A549 (cell line): ENCODE data around the gene CAPS2. TPM values are rescaled to one million over a fixed set of nuclear protein-coding genes. Genes with fewer than 3 reads are reported as not detected.

Experiments used
- ATAC-seq, 2 experiments: fragments of 200-7000 bp in 1 of 2; fragments of >200 bp in 1 of 2; cut with Nextera tagmentation in 1 of 2; cut with Tn5 transposase in 1 of 2; 3 replicates each; pipeline versions ENCODE4 v1.8.0 to v1.9.1; 2018 to 2020; ENCODE audit warnings: mild to moderate bottlenecking in 1 of 2, moderate library complexity in 1 of 2
- CTCF ChIA-PET: fragments of 300-600 bp; sonication (Branson Sonifier 250); formaldehyde crosslinking; extraction: SDS; loops from one replicate; lab custom pipeline; 2021; ENCODE audit warnings: antibody characterized with exemption, inconsistent platforms; lab: Yijun Ruan, JAX
- POLR2A ChIA-PET: fragments of 350-600 bp; formaldehyde crosslinking; extraction: SDS; loops from one replicate; lab custom pipeline; 2021; ENCODE audit warnings: antibody characterized with exemption, inconsistent platforms; lab: Yijun Ruan, JAX
- DNase-seq, 2 experiments: peaks; one replicate each; pipeline versions ENCODE4 v3.0.0 to v3.0.0-alpha.2; 2011 to 2016; ENCODE audit warnings: low read depth in 1 of 2, low spot score in 1 of 2
- FAIRE-seq: peaks from 2 replicates; lab custom pipeline; 2011; peaks lifted over from hg19 to GRCh38; lab: Jason Lieb, UNC
- H3K27ac ChIP-seq, 2 experiments: fragments of >200 bp; sonication (Bioruptor Twin); formaldehyde crosslinking; 3 replicates each; pipeline ENCODE4 v1.5.1; 2016 to 2017
- H3K4me1 ChIP-seq: fragments of >200 bp; sonication (Bioruptor Twin); formaldehyde crosslinking; 3 replicates; pipeline ENCODE4 v1.6.1; 2016
- H3K4me2 ChIP-seq: fragments of >200 bp; sonication (Bioruptor Twin); formaldehyde crosslinking; 3 replicates; pipeline ENCODE4 v1.6.1; 2016
- H3K4me3 ChIP-seq: fragments of >200 bp; sonication (Bioruptor Twin); formaldehyde crosslinking; 3 replicates; pipeline ENCODE4 v1.5.1; 2016
- H3K9me3 ChIP-seq: fragments of >200 bp; sonication (Bioruptor Twin); formaldehyde crosslinking; 3 replicates; pipeline ENCODE4 v1.6.1; 2016
- BCL3 ChIP-seq: fragments of >200 bp; sonication (Bioruptor Twin); formaldehyde crosslinking; IDR thresholded peaks from 3 replicates; pipeline ENCODE4 v1.6.1; 2016
- BHLHE40 ChIP-seq: IDR thresholded peaks from 2 replicates; pipeline ENCODE4 v1.6.1; 2012; ENCODE audit warnings: low read depth, low read length, inconsistent platforms
- CBX8 ChIP-seq: fragments of 200-600 bp; sonication (generic); IDR thresholded peaks from 2 replicates; pipeline ENCODE4 v1.6.1; 2016
- CEBPB ChIP-seq, 2 experiments: fragments of >200 bp in 1 of 2; sonication (Bioruptor Twin) in 1 of 2; formaldehyde crosslinking in 1 of 2; IDR thresholded peaks; 2 replicates each; pipeline ENCODE4 v1.6.1; 2012 to 2016
- CHD2 ChIP-seq: fragments of 150-350 bp; IDR thresholded peaks from 2 replicates; pipeline ENCODE4 v1.6.1; 2014; ENCODE audit warnings: low read length; ENCODE audit not compliant: partially characterized antibody
- CHD4 ChIP-seq: fragments of 200-600 bp; sonication (generic); IDR thresholded peaks from 2 replicates; pipeline ENCODE4 v1.6.1; 2016; ENCODE audit warnings: antibody characterized with exemption, mild to moderate bottlenecking, borderline replicate concordance
- CTCF ChIP-seq: fragments of >200 bp; sonication (Bioruptor Twin); formaldehyde crosslinking; IDR thresholded peaks from 3 replicates; pipeline ENCODE4 v1.5.1; 2016
- E2F6 ChIP-seq: IDR thresholded peaks from 2 replicates; pipeline ENCODE4 v1.6.1; 2012; ENCODE audit warnings: low read depth, borderline replicate concordance
- EP300 ChIP-seq, 2 experiments: fragments of >200 bp; sonication (Bioruptor Twin); formaldehyde crosslinking; IDR thresholded peaks; 2 replicates in 1 of 2; 3 replicates in 1 of 2; pipeline ENCODE4 v1.6.1; 2016 to 2017
- ESRRA ChIP-seq: fragments of 150-350 bp; IDR thresholded peaks from 2 replicates; pipeline ENCODE4 v1.6.1; 2014; ENCODE audit warnings: mild to moderate bottlenecking, low read length, borderline replicate concordance
- GATA3 ChIP-seq: IDR thresholded peaks from 2 replicates; pipeline ENCODE4 v1.6.1; 2012; ENCODE audit warnings: borderline replicate concordance
- HES2 ChIP-seq: fragments of >200 bp; sonication (Bioruptor Twin); formaldehyde crosslinking; IDR thresholded peaks from 2 replicates; pipeline ENCODE4 v1.6.1; 2016
- HOXA7 ChIP-seq: fragments of 250-450 bp; sonication (Bioruptor Pico); IDR thresholded peaks from 2 replicates; pipeline ENCODE4 v1.5.0; 2020; ENCODE audit warnings: mild to moderate bottlenecking, moderate library complexity
- HOXB13 ChIP-seq: fragments of 250-450 bp; sonication (Bioruptor Pico); IDR thresholded peaks from 2 replicates; pipeline ENCODE4 v1.5.0; 2020; ENCODE audit warnings: low read depth, mild to moderate bottlenecking, moderate library complexity
- JUN ChIP-seq, 2 experiments: fragments of >200 bp; sonication (Bioruptor Twin); formaldehyde crosslinking; IDR thresholded peaks; 2 replicates in 1 of 2; 3 replicates in 1 of 2; pipeline ENCODE4 v1.6.1; 2016 to 2017
- MAX ChIP-seq: IDR thresholded peaks from 2 replicates; pipeline ENCODE4 v1.6.1; 2012
- MAZ ChIP-seq: fragments of 150-350 bp; IDR thresholded peaks from 2 replicates; pipeline ENCODE4 v1.6.1; 2014; ENCODE audit warnings: antibody characterized with exemption, low read depth, low read length, borderline replicate concordance
- PHF8 ChIP-seq: fragments of 200-600 bp; sonication (generic); IDR thresholded peaks from 2 replicates; pipeline ENCODE4 v1.6.1; 2016; ENCODE audit warnings: low read depth, mild to moderate bottlenecking, antibody characterized with exemption, moderate library complexity, borderline replicate concordance
- POLR2A ChIP-seq: IDR thresholded peaks from 2 replicates; pipeline ENCODE4 v1.6.1; 2012; ENCODE audit warnings: mild to moderate bottlenecking, low read length
- POLR2AphosphoS2 ChIP-seq: conservative IDR thresholded peaks from 2 replicates; pipeline ENCODE4 v1.6.1; 2012; ENCODE audit warnings: low read length, improper control_type of control experiment, inconsistent platforms
- RARB ChIP-seq: fragments of 250-450 bp; sonication (Bioruptor Pico); IDR thresholded peaks from 2 replicates; pipeline ENCODE4 v1.8.0; 2021; ENCODE audit warnings: mild to moderate bottlenecking, moderate library complexity
- RCOR1 ChIP-seq: fragments of 150-350 bp; IDR thresholded peaks from 2 replicates; pipeline ENCODE4 v1.6.1; 2014; ENCODE audit warnings: antibody characterized with exemption, low read length, low read depth
- RFX5 ChIP-seq: fragments of 450-650 bp; IDR thresholded peaks from 2 replicates; pipeline ENCODE4 v1.7.1; 2014; ENCODE audit warnings: antibody characterized with exemption, mild to moderate bottlenecking, moderate library complexity
- RNF2 ChIP-seq: fragments of 200-600 bp; sonication (generic); IDR thresholded peaks from 2 replicates; pipeline ENCODE4 v1.6.1; 2016; ENCODE audit warnings: low read depth, mild to moderate bottlenecking, antibody characterized with exemption, moderate library complexity, borderline replicate concordance
- SMC3 ChIP-seq: fragments of >200 bp; sonication (Bioruptor Twin); formaldehyde crosslinking; IDR thresholded peaks from 3 replicates; pipeline ENCODE4 v1.6.1; 2018; ENCODE audit warnings: inconsistent platforms
- USF2 ChIP-seq: fragments of 450-650 bp; IDR thresholded peaks from 2 replicates; pipeline ENCODE4 v1.6.1; 2014; ENCODE audit warnings: antibody characterized with exemption
- ZC3H11A ChIP-seq: fragments of 450-650 bp; IDR thresholded peaks from 2 replicates; pipeline ENCODE4 v1.6.1; 2014; ENCODE audit warnings: antibody characterized with exemption, mild to moderate bottlenecking
- WGBS: methylation state at CpG from one replicate; pipeline ENCODE4 v1.1.6; 2017; ENCODE audit errors: missing lambda C conversion rate; 5-methylcytosine and 5-hydroxymethylcytosine counted together
- polyA minus RNA-seq: library from RNA; depleted of rRNA, polyadenylated mRNA; stranded (reverse); fragments of >200 nt; gene quantifications from 2 replicates; pipeline ENCODE4 v1.2.3, GENCODE V29; 2011; rRNA and poly(A)+ RNA removed
- polyA plus RNA-seq, 4 experiments: library from polyadenylated mRNA; depleted of rRNA in 3 of 4; stranded (reverse); fragments of >200 nt; fragmentation: RNase III in 1 of 4; extraction: RNeasy Plus Mini Kit Qiagen cat#74134 plus additional on column Dnase treatment in 1 of 4; gene quantifications; 2 replicates in 3 of 4; 3 replicates in 1 of 4; pipeline ENCODE4 v1.2.3, GENCODE V29; 2011 to 2017

The CAPS2 gene
- polyA plus RNA-seq (2011; rRNA removed) (6.9 and 7.0 TPM in 2 replicates), polyA plus RNA-seq (2017; fragmentation: RNase III; extraction: RNeasy Plus Mini Kit Qiagen cat#74134 plus additional on column Dnase treatment) (2.6 to 3.7 TPM (median 3.6 TPM) in 3 replicates), polyA minus RNA-seq (15.9 and 20.3 TPM in 2 replicates)
- polyA plus RNA-seq (2012; cell fraction: cytosol; rRNA removed) = 0.79 and 1.4 TPM in 2 replicates
- polyA plus RNA-seq (2012; cell fraction: nucleus; rRNA removed) = 1.5 and 2.0 TPM in 2 replicates

- Histone ChIP-seq H3K4me3 (peak within 1 kb of the TSS; percentile 51), H3K4me1 (peaks cover 7% of the 10 kb centered on the region; the same call in 2 of the 3 replicates), H3K9me3 (no peaks in the 10 kb centered on the region), H3K4me2 (peak within 1 kb of the TSS; percentile 79), H3K27ac (peak within 1 kb of the TSS; percentile 63 to 87)
- peak; percentile 74 to 81 for DNase-seq
- POLR2A ChIA-PET = interaction anchor here (0.7 to 1.4 kb wide), 3 partner anchors 61 to 701 kb away, joined by 3 to 5 read pairs (median 3); partner anchors contain the start of genes GLIPR1, GLIPR1L2 and PHLDA1
- ATAC-seq = peak; percentile 91 to 92
- WGBS = 4% methylated on average over 32 of the region's 40 CpGs
- TF ChIP-seq MAX (peak; percentile 70), CHD2 (no peak), HES2 (peak; percentile 39; the same call in 1 of the 2 replicates), E2F6 (peak; percentile 37; the same call in 1 of the 2 replicates), RARB (no peak), ESRRA (peak; percentile 78; the same call in 1 of the 2 replicates), RNF2 (no peak), CEBPB (IDR thresholded peaks at IDR 0.05) (peak; percentile 89 to 95), RCOR1 (0 out of 2 replicates have a peak, but pooled peaks have one; percentile 31), MAZ (peak; percentile 84; the same call in 1 of the 2 replicates), JUN (IDR thresholded peaks at IDR 0.05) (peak in 1 of 2 experiments; percentile 70; a peak in 3 of 5 replicates), PHF8 (peak; percentile 41; the same call in 1 of the 2 replicates), RFX5 (peak; percentile 80), GATA3 (peak; percentile 31; the same call in 1 of the 2 replicates), USF2 (no peak), POLR2A (peak; percentile 52), SMC3 (peak; percentile 7; the same call in 1 of the 3 replicates), ZC3H11A (no peak)
- FAIRE-seq = no peak
- CTCF ChIA-PET = interaction anchor here (1.2 kb wide), 1 partner anchor 167 kb away, joined by 3 read pairs; no protein-coding TSS in a partner anchor
Observed at GRCh38 chr12:75329918-75330826, at the start of gene CAPS2. CAPS2 (minus strand) TSS chr12:75330324; CDS start chr12:75326498, 3,826 bp downstream.

GRCh38 chr12:75378354-75378753 lies 48.2 kb upstream of the CAPS2 start:
- FAIRE-seq = no peak
- no peak for ATAC-seq
- Histone ChIP-seq H3K27ac (no peak overlapping the region), H3K4me1 (peaks cover 5% of the 10 kb centered on the region; the same call in 1 of the 3 replicates), H3K4me3 (no peak overlapping the region), H3K4me2 (no peak overlapping the region), H3K9me3 (no peaks in the 10 kb centered on the region)
- no peak for DNase-seq
- ChIA-PET CTCF (interaction anchor here (1.3 kb wide), 1 partner anchor 13 kb away, joined by 5 read pairs; the partner anchor contains the start of gene GLIPR1L2), POLR2A (no interaction called here)
- 97% methylated on average over 1 of the region's 1 CpG for WGBS
- TF ChIP-seq HOXA7 (CRISPR knock-in tag) (no peak), E2F6 (no peak), MAZ (no peak), BHLHE40 (no peak), ESRRA (no peak), HOXB13 (CRISPR knock-in tag) (no peak), RCOR1 (no peak), POLR2AphosphoS2 (no peak), CHD4 (no peak), EP300 (IDR thresholded peaks at IDR 0.05) (no peak), BCL3 (no peak), CBX8 (no peak), CTCF (no peak)
